Raji (cell line): Measurements from ENCODE around the gene ARID4B.

ENCODE experiments used
- POLR2A ChIP-seq: IDR thresholded peaks from 2 replicates; pipeline ENCODE4 v1.6.1; 2011; ENCODE audit warnings: low read depth, low read length, control low read depth; ENCODE audit not compliant: insufficient read depth

ARID4B gene

GRCh38 chr1:235176486-235176885 is 151.5 kb downstream of the ARID4B start:
- TF ChIP-seq POLR2A = no peak

- no peak for TF ChIP-seq POLR2A
These were observed 158.0 kb downstream of the ARID4B start for GRCh38 chr1:235169986-235170385.

- no peak for TF ChIP-seq POLR2A
These were observed 159.6 kb downstream of the ARID4B start for GRCh38 chr1:235168375-235168774.

GRCh38 chr1:235161685-235162327 is 166.2 kb downstream of the ARID4B start:
- no peak for TF ChIP-seq POLR2A

- TF ChIP-seq POLR2A = peak; percentile 97
These were observed 166.9 kb downstream of the ARID4B start, which contains the start of gene RBM34 for GRCh38 chr1:235160957-235161684. RBM34 (minus strand) TSS chr1:235161250; CDS start chr1:235161226, 24 bp downstream.

- no peak for TF ChIP-seq POLR2A
These were observed 167.5 kb downstream of the ARID4B start for GRCh38 chr1:235160383-235160956.

- no peak for TF ChIP-seq POLR2A
These were observed 169.3 kb downstream of the ARID4B start for GRCh38 chr1:235158680-235159079.

GRCh38 chr1:235157150-235157549 is 170.8 kb downstream of the ARID4B start:
- no peak for TF ChIP-seq POLR2A

GRCh38 chr1:235156740-235157139 is 171.2 kb downstream of the ARID4B start:
- no peak for TF ChIP-seq POLR2A

- TF ChIP-seq POLR2A = no peak
These were observed 171.7 kb downstream of the ARID4B start for GRCh38 chr1:235156265-235156664.

- TF ChIP-seq POLR2A = no peak
These were observed 175.7 kb downstream of the ARID4B start for GRCh38 chr1:235152235-235152634.

GRCh38 chr1:235151033-235151432 is 176.9 kb downstream of the ARID4B start:
- no peak for TF ChIP-seq POLR2A

- no peak for TF ChIP-seq POLR2A
These were observed 178.2 kb downstream of the ARID4B start for GRCh38 chr1:235149824-235150223.

- no peak for TF ChIP-seq POLR2A
These were observed 180.7 kb downstream of the ARID4B start for GRCh38 chr1:235147269-235147668.

- TF ChIP-seq POLR2A = no peak
These were observed 182.3 kb downstream of the ARID4B start for GRCh38 chr1:235145639-235146038.

GRCh38 chr1:235142991-235143390 is 185.0 kb downstream of the ARID4B start:
- no peak for TF ChIP-seq POLR2A

GRCh38 chr1:235139315-235139714 is 188.7 kb downstream of the ARID4B start:
- TF ChIP-seq POLR2A = no peak

- no peak for TF ChIP-seq POLR2A
These were observed 189.2 kb downstream of the ARID4B start for GRCh38 chr1:235138821-235139220.
